Liver (tissue), 3 donors: ENCODE measurements around the gene CDKL4.
"Not testable (repeated sequence)": the region's sequence is repeated elsewhere in the genome, so short reads cannot be mapped to it uniquely, and the experiment has no call there.

Experiments
- EGR1 ChIP-seq, 2 donors: IDR thresholded peaks; 2 replicates each; pipeline ENCODE4 v1.6.1; 2016 to 2018; ENCODE audit warnings: antibody characterized with exemption in 2 of 2, low read depth in 2 of 2
- FOXA1 ChIP-seq: IDR thresholded peaks from 2 replicates; pipeline ENCODE4 v1.6.1; 2016; ENCODE audit warnings: antibody characterized with exemption
- GABPA ChIP-seq, 2 donors: IDR thresholded peaks in 1 of 2; conservative IDR thresholded peaks in 1 of 2; 2 replicates each; pipeline ENCODE4 v1.6.1; 2016; ENCODE audit warnings: antibody characterized with exemption in 2 of 2, mild to moderate bottlenecking in 1 of 2, moderate library complexity in 1 of 2
- HNF4A ChIP-seq, 2 donors: conservative IDR thresholded peaks; 2 replicates each; pipeline ENCODE4 v1.6.1; 2016; ENCODE audit warnings: antibody characterized with exemption in 2 of 2, mild to moderate bottlenecking in 2 of 2
- JUND ChIP-seq, 2 donors: IDR thresholded peaks; 2 replicates each; pipeline ENCODE4 v1.6.1; 2016; ENCODE audit warnings: antibody characterized with exemption in 2 of 2
- NR2F2 ChIP-seq: IDR thresholded peaks from 2 replicates; pipeline ENCODE4 v1.6.1; 2016; ENCODE audit warnings: antibody characterized with exemption
- RAD21 ChIP-seq, 2 donors: IDR thresholded peaks; 2 replicates each; pipeline ENCODE4 v1.6.1; 2016; ENCODE audit warnings: antibody characterized with exemption in 2 of 2, mild to moderate bottlenecking in 2 of 2
- RXRA ChIP-seq, 2 donors: IDR thresholded peaks; 2 replicates each; pipeline ENCODE4 v1.6.1; 2017 to 2018; ENCODE audit warnings: antibody characterized with exemption in 2 of 2, mild to moderate bottlenecking in 1 of 2
- SP1 ChIP-seq: IDR thresholded peaks from 2 replicates; pipeline ENCODE4 v1.6.1; 2018; ENCODE audit warnings: antibody characterized with exemption, mild to moderate bottlenecking
- TAF1 ChIP-seq: conservative IDR thresholded peaks from 2 replicates; pipeline ENCODE4 v1.6.1; 2016; ENCODE audit warnings: antibody characterized with exemption, mild to moderate bottlenecking
- YY1 ChIP-seq: IDR thresholded peaks from 2 replicates; pipeline ENCODE4 v1.6.1; 2016; ENCODE audit warnings: antibody characterized with exemption, mild to moderate bottlenecking
- TF ChIP-seq, protein P1 (sequence below): IDR thresholded peaks from 2 replicates; pipeline ENCODE4 v1.6.1; 2016; ENCODE audit warnings: antibody characterized with exemption, mild to moderate bottlenecking
- TF ChIP-seq, protein P2 (sequence below): fragments of 150-350 bp; IDR thresholded peaks from 2 replicates; pipeline ENCODE4 v1.5.1; 2017; ENCODE audit warnings: improper control_type of control experiment, low read depth, low read length; ENCODE audit not compliant: missing input control
- TF ChIP-seq, protein P3 (sequence below): IDR thresholded peaks from 2 replicates; pipeline ENCODE4 v1.6.1; 2016; ENCODE audit warnings: antibody characterized with exemption
- donor health status: healthy.
- donor health status: healthy.

DNA sequence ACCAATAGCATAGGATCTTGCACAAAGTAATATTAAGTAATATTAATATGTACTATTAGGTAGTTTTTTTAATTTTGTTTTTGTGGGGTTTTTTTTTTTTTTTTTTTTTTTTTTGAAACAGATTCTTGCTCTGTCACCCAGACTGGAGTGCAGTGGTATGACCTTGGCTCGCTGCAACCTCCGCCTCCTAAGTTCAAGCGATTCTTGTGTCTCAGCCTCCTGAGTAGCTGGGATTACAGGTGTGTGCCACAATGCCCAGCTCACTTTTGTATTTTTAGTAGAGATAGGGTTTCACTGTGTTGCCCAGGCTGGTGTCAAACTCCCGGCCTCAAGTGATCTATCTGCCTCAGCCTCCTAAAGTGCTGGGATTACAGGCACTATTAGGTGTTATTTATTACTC, 88.2 kb downstream of the CDKL4 start:
- TF ChIP-seq, protein P1, sequence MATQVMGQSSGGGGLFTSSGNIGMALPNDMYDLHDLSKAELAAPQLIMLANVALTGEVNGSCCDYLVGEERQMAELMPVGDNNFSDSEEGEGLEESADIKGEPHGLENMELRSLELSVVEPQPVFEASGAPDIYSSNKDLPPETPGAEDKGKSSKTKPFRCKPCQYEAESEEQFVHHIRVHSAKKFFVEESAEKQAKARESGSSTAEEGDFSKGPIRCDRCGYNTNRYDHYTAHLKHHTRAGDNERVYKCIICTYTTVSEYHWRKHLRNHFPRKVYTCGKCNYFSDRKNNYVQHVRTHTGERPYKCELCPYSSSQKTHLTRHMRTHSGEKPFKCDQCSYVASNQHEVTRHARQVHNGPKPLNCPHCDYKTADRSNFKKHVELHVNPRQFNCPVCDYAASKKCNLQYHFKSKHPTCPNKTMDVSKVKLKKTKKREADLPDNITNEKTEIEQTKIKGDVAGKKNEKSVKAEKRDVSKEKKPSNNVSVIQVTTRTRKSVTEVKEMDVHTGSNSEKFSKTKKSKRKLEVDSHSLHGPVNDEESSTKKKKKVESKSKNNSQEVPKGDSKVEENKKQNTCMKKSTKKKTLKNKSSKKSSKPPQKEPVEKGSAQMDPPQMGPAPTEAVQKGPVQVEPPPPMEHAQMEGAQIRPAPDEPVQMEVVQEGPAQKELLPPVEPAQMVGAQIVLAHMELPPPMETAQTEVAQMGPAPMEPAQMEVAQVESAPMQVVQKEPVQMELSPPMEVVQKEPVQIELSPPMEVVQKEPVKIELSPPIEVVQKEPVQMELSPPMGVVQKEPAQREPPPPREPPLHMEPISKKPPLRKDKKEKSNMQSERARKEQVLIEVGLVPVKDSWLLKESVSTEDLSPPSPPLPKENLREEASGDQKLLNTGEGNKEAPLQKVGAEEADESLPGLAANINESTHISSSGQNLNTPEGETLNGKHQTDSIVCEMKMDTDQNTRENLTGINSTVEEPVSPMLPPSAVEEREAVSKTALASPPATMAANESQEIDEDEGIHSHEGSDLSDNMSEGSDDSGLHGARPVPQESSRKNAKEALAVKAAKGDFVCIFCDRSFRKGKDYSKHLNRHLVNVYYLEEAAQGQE: not testable (repeated sequence)
- TF ChIP-seq, protein P2, sequence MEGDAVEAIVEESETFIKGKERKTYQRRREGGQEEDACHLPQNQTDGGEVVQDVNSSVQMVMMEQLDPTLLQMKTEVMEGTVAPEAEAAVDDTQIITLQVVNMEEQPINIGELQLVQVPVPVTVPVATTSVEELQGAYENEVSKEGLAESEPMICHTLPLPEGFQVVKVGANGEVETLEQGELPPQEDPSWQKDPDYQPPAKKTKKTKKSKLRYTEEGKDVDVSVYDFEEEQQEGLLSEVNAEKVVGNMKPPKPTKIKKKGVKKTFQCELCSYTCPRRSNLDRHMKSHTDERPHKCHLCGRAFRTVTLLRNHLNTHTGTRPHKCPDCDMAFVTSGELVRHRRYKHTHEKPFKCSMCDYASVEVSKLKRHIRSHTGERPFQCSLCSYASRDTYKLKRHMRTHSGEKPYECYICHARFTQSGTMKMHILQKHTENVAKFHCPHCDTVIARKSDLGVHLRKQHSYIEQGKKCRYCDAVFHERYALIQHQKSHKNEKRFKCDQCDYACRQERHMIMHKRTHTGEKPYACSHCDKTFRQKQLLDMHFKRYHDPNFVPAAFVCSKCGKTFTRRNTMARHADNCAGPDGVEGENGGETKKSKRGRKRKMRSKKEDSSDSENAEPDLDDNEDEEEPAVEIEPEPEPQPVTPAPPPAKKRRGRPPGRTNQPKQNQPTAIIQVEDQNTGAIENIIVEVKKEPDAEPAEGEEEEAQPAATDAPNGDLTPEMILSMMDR: not testable (repeated sequence)
- TF ChIP-seq YY1; RAD21 (IDR thresholded peaks at IDR 0.05); SP1; HNF4A (conservative IDR thresholded peaks at IDR 0.05); NR2F2; JUND (IDR thresholded peaks at IDR 0.05); RXRA (IDR thresholded peaks at IDR 0.05); TAF1; GABPA (IDR thresholded peaks at IDR 0.05 in 1 of 2, conservative IDR thresholded peaks at IDR 0.05 in 1 of 2); FOXA1; EGR1 (IDR thresholded peaks at IDR 0.05; ENCODE audit: low read depth in 2 of 2): not testable (repeated sequence)
- TF ChIP-seq, protein P3, sequence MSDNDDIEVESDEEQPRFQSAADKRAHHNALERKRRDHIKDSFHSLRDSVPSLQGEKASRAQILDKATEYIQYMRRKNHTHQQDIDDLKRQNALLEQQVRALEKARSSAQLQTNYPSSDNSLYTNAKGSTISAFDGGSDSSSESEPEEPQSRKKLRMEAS: not testable (repeated sequence)
